Stimulated activated CD4-positive, alpha-beta T cell treated with anti-CD3 and anti-CD28 coated beads, Interleukin-4, amount 100 ng/mL, for 48 hours (primary cell): ENCODE results near the gene RAB28.
"Not testable (repeated sequence)": the region's sequence is repeated elsewhere in the genome, so short reads cannot be mapped to it uniquely, and the experiment has no call there.

Source experiments
- DNase-seq, 2 donors: peaks; one replicate each; pipeline ENCODE4 v3.0.0-alpha.2; 2020; ENCODE audit warnings: low read depth in 2 of 2

RAB28 gene

DNA sequence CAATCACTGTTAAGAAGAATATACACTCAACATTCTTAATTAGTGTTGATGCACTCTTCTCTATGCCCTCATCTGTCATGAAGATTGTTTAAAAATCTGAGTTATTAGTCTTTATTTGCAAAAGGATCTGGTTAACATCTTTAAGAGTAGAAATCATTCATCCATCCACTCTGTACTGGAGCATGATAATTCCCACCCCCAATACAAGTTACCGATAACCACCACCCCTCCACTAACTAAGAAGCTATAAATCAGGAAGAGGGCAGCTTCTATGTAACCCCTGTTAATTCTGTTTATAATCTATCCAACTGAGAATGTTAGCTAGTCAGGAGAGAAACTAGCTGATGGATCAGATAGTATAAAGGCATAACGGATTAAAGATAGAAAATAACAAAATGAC is 34.5 kb downstream of the RAB28 start:
- DNase-seq: no peak

DNA sequence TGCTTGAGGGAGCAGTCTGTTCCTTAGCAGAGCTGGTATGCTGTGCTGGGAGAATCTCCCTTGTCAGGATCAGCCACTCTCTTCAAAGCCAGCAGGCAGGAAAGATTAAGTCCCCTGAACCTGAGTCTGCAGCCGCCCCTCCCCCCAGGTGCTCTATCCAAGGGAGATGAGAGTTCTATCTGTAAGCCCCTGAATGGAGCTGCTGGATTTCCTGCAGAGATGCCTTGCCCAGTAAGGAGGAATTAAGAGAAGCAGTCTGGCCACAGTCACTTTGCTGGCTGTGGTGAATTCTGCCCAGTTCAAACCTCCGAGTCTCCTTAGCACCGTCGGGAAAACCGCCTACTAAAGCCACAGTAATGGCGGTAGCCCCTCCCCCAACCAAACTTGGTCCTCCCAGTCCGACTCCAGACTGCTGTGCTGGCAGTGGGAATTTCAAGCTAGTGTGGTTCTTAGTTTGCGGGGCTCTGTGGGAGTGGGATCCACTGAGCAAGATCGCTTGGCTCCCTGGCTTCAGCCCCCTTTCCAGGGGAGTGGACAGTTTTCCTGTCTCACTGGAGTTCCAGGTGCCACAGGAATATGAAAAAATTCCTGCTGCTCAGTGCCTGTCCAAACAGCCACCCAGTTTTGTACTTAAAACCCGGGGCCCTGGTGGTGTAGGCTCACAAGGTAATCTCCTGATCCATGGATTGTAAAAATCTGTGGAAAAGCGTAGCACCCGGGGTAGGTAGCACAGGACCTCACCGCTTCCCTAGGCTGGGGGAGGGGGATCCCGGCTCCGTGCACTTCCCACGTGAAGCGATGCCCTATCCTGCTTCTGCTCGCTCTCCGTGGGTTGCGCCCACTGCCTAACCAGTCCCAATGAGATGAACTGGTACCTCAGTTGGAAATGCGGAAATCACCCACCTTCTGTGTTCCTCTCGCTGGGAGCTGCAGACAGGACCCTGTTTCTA is 38.0 kb downstream of the RAB28 start:
- DNase-seq: no peak

DNA sequence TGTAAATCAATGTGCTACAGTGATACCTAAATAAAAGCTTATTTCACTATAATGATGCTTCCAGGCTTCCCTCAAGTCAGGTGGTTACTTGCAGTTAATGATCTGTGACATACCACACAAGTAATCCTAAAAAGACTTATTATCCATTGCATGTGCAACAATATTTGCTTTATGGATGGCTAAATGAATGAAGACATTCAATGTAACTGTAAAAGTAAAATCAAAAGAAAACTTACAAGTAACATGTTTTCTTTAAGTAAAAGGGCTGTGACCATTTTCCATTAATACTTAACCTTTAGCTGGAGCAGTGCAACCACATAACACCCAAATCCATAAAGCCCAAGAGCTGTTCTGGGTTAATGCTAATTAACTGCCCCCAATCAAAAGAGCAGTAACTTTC is 42.6 kb downstream of the RAB28 start:
- no peak for DNase-seq

DNA sequence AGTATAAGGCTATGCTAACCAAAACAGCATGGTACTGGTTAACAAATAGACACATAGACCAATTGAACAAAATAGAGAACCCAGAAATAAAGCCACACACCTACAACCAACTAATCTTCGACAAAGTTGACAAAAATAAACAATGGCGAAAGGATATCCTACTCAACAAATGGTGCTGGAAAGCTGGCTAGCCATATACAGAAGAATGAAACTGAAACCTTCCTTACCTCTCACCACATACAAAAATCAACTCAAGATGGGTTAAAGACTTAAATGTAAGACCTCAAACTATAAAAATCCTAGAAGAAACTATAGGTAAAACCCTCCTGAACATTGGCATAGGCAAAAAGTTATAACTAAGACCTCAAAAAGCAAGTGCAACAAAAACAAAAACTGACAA is 47.2 kb downstream of the RAB28 start:
- DNase-seq: no peak

DNA sequence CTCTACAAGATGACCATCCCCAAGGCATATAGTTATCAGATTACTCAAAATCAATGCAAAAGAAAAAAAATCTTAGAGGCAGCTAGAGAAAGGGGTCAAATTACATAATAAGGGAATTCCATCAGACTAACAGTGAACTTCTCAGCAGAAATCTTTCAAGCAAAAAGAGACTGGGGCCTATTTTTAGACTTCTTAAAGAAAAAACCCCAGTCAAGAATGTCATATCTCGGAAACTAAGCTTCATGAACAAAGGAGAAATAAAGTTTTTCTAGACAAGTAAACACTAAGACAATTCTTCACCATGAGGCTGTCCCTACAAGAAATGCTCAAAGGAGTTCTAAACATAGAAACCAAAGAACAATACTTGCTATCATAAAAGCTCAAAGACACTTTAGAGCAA is 51.7 kb downstream of the RAB28 start:
- DNase-seq: no peak

DNA sequence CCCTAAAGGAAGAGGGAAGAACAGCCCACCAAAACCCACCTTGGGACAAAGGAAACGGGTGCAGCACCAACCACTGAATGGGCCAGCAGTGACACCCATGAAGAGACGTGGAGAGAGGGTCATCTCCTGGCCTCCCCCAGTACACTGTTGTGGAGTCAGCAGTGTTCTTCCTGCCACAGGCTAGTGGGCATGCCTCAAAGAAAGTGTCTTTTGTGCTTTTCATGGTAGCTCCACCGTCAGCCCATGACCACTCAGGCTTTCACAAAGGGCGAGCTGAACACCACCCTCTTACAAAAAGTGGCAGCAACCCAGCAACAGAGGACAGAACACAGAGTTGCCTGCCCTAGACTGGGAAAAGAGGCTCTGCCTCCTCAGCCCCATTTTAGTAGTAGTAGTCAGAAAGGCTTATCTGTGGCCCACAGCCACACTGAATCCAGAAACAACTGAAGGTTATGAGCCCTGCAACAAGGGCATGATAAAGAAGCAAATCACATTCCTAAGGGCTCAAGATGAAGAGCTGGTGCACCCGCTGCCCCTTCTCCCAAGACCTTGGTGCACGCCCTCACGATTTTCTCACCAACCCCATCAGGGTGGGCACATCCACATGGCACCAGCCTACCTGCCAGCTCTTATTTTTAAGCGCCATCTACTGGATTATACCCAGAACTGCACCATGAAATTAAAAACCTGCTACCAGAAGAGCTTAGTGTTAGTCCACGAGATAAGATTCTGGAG is 53.1 kb downstream of the RAB28 start:
- no peak for DNase-seq

DNA sequence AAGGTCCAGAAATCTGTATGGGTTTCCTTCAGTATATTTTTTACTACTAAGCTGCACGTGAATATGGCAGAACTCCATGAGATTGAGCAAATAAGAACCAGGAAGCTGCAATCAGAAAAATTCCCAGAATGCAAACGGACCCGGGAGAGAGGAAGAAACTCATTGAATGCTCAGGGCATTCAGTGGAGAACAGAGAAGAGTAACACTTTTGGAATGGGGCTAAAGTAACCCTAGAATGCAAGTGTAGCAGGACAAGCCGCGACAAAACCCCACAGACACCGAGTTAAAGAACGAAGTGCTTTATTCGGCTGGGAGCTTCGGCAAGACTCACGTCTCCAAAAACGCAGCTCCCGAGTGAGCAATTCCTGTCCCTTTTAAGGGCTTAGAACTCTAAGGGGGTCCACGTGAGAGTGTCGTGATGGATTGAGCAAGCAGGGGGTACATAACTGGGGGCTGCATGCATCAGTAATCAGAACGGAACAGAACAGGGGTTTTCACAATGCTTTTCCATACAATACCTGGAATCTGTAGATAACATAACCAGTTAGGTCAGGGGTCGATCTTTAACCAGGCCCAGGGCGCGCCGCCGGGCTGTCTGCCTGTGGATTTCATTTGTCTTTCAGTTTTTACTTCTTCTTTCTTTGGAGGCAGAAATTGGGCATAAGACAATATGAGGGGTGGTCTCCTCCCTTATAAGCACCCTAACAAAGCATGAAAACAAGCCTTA is 56.4 kb downstream of the RAB28 start:
- DNase-seq: no peak

DNA sequence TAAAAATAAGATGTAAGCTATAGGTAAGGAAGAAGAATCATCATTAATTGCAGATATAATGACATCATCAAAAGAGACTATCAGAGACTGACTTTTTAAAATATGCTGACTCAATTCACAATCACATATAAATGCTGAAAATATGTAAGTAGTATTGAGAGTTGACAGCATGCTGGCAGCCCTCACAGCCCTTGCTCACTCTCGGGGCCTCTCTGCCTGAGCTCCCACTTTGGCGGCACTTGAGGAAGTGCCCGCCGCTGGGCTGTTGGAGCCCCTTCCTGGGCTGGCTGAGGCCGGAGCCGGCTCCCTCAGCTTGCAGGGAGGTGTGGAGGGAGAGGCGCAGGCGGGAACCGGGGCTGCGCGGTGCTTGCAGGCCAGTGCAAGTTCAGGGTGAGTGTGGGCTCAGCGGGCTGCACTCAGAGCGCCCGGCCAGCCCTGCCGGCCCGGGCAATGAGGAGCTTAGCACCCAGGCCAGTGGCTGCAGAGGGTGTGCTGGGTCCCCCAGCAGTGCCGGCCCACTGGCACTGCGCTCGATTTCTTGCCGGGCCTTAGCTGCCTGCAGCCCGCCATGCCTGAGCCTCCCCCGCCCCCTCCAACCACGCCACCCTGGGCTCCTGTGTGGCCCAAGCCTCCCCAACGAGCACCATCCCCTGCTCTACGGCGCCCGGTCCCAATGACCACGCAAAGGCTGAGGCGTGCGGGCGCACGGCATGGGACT is 68.9 kb downstream of the RAB28 start:
- no peak for DNase-seq

DNA sequence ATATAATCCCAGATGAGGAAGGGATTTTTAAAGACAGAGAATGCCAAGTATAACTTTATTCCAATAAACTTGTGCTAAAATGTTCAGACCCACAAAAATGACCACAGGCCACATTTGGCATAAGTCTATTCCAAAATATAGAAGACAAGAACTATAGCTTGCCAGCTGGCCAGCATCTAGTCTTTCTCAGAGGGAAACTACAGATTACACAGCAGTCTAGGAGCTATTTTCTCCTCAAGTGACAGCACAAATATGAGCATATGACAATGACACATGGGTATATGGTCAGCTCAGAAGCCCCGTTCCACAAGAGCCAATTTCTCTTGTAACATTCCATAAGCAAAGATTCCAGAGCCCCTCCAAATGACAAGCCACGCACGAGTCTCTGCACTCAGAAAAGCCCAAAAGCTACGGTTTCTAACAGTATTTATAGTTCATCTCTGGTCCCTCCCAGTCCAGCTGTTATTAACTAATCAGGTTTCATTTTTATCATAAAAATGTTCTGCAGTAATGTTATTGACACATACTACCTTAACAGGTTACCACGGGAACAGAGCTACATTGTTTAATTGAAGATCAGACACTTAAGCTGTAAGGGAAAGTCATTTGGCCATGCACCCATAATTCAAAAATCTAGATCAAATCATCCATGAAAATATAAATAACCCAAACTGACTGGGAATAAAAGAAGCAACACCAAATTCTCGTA is 70.3 kb downstream of the RAB28 start:
- no peak for DNase-seq

DNA sequence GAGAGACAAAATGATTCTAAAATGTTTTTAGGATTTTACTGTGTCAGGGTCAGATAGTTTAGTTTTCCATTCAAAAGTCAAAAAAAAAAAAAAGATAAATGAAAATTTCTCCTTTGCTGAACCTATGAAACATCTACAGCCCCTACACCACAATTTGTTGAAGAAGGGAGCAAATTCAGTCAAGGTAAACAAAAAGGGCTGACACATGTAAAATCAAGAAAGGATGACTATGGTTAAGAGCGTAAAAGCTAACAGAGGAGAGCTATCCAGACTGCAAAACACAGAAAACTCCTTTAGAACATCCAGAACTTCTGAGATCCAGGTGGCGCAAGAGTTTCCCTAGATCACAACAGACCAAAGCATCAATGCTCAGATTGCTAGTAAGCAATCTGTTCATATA is 72.2 kb downstream of the RAB28 start:
- no peak for DNase-seq

DNA sequence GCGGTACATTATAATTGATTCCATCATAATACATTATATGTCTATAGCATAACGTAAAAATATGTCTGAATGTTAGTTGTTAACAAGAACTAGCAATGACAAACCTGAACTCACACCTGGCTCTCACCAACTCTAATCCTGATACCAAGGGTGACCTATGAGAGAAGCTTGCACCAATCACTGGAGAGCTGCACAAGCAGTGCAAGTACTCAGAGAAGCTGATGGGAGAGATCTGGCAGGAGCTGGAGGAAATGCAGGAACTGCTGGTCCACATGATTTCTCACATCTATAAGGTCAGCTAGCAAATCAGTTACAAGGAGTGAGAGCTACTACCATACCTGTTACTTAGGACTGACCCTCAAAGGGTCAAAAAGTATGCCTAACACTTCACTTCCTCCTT is 74.8 kb downstream of the RAB28 start:
- DNase-seq: no peak

DNA sequence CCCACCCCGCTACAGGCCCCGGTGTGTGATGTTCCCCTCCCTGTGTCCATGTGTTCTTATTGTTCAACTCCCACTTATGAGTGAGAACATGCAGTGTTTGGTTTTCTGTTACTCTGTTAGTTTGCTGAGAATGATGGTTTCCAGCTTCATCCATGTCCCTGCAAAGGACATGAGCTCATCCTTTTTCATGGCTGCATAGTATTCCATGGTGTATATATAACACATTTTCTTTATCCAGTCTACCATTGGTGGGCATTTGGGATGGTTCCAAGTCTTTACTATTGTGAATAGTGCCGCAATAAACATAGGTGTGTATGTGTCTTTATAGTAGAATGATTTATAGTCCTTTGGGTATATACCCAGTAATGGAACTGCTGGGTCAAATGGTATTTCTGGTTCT is 78.0 kb downstream of the RAB28 start:
- DNase-seq: not testable (repeated sequence)

DNA sequence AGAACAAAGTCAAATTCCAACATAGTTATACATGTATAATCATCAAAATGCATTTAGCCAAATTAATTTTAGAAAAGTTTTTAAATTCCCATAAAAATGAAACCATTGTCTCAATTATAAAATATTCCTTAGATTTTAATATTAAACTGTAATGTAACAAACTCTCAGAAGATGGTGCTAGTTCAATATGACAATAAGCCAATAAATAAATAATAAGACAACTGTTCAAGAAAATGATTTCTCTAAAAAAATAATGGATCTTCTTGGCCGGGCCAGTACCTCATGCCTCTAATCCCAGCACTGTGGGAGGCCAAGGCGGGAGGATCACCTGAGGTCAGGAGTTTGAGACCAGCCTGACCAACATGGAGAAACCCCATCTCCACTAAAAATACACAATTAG is 80.3 kb downstream of the RAB28 start:
- no peak for DNase-seq

DNA sequence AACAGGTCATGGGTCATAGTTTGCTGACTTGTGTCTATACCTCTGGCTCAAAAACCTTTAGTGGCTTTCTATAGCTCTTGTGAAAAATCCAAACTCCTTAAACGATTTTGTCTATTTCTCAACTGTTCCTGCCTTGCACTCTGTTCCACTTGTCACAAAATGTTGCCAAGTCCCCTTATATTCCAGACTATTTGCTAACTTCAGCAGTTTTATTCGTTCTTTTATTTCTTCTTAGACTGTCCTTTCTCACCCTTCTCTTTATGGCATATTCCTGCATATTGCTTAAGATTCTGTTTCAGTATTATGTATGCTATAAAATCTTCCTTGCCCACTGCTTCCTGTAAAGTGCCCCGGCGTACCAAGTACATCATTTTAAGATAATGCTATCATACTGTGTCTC is 80.8 kb downstream of the RAB28 start:
- DNase-seq: no peak

DNA sequence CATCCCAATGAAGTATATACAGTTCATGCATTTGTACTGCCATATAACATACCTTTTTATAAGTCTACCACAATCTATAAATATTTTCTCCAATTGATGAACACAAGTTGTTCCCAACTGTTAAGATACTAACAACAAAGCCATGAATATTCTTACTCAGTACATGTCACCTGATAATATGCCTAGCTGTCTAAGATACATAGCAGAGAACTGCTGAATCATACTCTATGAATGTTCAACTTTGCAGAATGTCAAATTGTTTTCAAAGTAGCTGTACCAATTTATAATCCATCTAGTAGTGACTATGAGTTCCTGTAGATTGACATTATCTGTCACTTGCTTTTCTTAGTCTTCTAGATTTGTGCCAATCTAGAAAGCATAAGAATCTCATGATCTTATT is 84.9 kb downstream of the RAB28 start:
- DNase-seq: no peak

DNA sequence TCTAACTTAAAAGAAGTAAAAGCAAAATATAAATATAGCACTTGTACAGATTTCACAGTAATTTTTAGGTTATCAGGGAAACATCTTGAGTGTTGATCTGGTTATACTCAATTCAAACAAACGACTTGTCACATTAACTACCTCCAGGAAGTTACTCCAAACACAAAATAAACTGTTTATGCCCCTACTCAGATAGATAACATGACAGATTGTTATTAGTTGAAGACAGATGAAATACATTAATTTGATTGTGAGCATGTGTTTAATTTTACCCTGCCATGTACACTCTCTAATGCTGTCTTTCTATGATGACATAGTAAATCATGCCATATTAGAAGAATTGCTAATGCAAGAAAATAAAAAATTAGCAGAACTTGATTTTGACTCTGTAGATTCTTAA is 88.0 kb downstream of the RAB28 start:
- DNase-seq: no peak

DNA sequence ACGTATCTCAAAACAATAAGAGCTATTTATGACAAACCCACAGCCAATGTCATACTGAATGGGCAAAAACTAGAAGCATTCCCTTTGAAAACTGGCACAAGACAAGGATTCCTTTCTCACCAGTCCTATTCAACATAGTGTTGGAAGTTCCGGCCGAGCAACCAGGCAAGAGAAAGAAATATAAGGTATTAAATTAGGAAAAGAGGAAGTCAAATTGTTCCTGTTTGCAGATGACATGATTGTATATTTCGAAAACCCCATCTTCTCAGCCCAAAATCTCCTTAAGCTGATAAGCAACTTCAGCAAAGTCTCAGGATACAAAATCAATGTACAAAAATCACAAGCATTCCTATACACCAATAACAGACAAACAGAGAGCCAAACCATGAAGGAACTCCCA is 94.2 kb downstream of the RAB28 start:
- not testable (repeated sequence) for DNase-seq

DNA sequence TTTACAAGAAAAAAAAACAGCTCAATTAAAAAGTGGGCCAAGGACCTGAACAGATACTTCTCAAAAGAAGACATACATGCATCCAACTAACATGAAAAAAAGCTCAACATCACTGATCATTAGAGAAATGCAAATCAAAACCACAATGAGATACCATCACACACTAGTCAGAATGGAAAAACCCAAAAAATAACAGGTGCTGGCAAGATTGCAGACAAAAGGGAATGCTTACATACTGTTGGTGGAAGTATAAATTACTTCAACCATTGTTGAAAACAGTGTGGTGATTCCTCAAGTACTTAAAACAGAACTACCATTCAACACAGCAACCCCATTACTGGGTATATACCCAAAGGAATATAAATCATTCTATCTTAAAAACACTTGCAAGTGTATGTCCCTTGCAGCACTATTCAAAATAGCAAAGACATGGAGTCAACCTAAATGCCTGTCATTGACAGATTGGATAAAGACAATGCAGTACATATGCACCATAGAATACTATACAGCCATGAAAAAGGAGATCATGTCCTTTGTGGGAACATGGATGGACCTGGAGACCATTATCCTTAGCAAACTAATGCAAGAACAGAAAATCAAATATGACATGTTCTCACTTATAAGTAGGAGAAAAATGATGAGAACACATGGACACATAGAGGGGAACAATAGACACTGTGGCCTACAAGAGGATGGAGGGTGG is 97.6 kb downstream of the RAB28 start:
- DNase-seq: no peak

DNA sequence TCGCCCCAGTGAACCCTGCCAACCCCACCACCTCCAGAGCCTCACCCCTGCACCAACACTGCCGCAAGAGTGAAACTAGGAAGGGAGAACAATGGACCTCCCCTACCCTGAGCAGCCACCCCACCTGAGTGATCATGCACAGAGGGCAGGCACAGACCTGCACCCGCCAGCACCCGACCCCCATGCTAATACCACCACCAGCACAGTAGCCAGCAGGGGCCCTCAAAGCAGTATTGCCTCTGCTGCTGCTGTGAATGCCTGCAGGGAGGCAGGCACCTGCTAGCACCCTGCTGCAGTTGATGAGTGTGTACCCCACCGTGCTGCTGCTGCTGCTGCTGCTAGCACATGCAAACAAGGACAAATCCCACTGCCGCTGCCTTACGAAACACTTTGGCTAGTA is 100.1 kb downstream of the RAB28 start:
- no peak for DNase-seq

DNA sequence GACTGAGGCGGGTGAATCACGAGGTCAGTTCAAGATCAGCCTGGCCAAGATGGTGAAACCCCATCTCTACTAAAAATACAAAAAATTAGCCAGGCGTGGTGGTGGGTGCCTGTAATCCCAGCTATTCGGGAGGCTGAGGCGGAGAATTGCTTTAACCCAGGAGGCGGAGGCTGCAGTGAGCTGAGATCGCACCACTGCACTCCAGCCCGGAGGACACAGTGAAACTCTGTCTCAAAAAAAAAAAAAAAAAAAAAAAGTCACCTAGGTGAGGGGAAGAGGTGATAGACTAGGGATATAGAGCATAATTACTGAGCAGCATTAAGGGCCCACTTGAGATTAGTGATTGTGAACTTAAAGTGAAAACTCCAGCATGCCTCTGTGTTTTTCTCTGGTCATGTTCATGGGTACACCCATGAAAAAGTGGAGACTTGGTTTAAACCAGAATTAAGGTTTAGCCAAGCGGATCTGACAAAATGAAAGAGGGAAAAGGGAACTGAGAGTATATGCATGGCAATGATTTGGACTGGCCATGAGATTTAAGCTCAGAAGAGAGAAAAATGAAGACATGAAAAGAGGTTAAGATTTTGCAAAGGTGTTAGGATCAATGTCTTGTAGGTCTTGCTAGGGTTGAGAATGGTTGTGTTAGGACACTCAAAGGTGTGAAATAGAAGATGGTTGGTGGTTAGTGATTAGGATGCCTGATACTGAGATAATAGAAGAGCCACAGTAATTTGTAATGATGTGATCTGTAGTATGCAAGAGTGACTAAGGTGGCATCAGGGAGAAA is 105.0 kb downstream of the RAB28 start:
- DNase-seq: no peak
